ENCODE data around the gene LONRF2.
"Not testable (repeated sequence)": the region's sequence is repeated elsewhere in the genome, so short reads cannot be mapped to it uniquely, and the experiment has no call there.

LONRF2 gene

GRCh38 chr2:100342466-100342865, 20.2 kb upstream of the LONRF2 start:
- not testable (repeated sequence) for H3K4me3 ChIP-seq (ENCODE audit: low read depth in 1 of 5, low read length in 5 of 5); H3K36me3 ChIP-seq (ENCODE audit: control insufficient read depth in 5 of 5, insufficient read depth in 5 of 5, low read length in 5 of 5); H3K9me3 ChIP-seq (ENCODE audit: control insufficient read depth in 5 of 5, low read length in 5 of 5); H3K9ac ChIP-seq (ENCODE audit: low read length in 5 of 5); H3K4me1 ChIP-seq (ENCODE audit: control insufficient read depth in 5 of 5, insufficient read depth in 5 of 5, low read length in 5 of 5); H3K27ac ChIP-seq (ENCODE audit: low read depth, low read length)
- H3K27me3 ChIP-seq (ENCODE audit: control insufficient read depth in 5 of 5, insufficient read depth in 4 of 5, low read length in 5 of 5): peaks cover 0 to 13% (median 4%) of the 10 kb centered on the region in 5 donors

- H3K4me3 ChIP-seq (ENCODE audit: low read depth in 1 of 5, low read length in 5 of 5): no peak overlapping the region
- H3K36me3 ChIP-seq (ENCODE audit: control insufficient read depth in 5 of 5, insufficient read depth in 5 of 5, low read length in 5 of 5): no peaks in the 10 kb centered on the region
- no peaks in the 10 kb centered on the region for H3K4me1 ChIP-seq (ENCODE audit: control insufficient read depth in 5 of 5, insufficient read depth in 5 of 5, low read length in 5 of 5)
- no peaks in the 10 kb centered on the region for H3K9me3 ChIP-seq (ENCODE audit: control insufficient read depth in 5 of 5, low read length in 5 of 5)
- H3K9ac ChIP-seq (ENCODE audit: low read length in 5 of 5): no peak overlapping the region
- H3K27ac ChIP-seq (ENCODE audit: low read depth, low read length): no peak overlapping the region
- peaks cover 0 to 13% (median 4%) of the 10 kb centered on the region in 5 donors for H3K27me3 ChIP-seq (ENCODE audit: control insufficient read depth in 5 of 5, insufficient read depth in 4 of 5, low read length in 5 of 5)
Observed at GRCh38 chr2:100339823-100340222, 17.5 kb upstream of the LONRF2 start.

DNA sequence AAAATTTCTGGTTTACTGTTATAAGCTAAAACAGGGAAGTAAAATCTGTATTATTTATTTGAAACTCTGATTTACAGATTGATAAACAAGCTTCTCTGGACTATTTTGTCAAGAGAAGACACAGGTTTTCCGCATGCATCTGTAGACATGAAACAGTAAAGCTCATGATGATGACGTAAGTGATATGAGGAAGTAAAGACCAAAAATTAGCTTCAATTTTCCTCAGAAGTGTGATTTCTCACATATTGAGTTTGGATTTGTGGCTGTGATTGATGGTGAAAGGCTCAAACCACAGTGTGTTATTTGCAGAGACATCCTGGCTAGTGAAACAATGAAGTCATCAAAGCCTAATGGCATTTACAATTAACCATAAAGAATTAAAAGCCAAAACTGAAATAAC, 12.6 kb upstream of the LONRF2 start:
- Histone ChIP-seq H3K36me3 (ENCODE audit: control insufficient read depth in 5 of 5, insufficient read depth in 5 of 5, low read length in 5 of 5) (no peaks in the 10 kb centered on the region), H3K9ac (ENCODE audit: low read length in 5 of 5) (no peak overlapping the region), H3K4me1 (ENCODE audit: control insufficient read depth in 5 of 5, insufficient read depth in 5 of 5, low read length in 5 of 5) (no peaks in the 10 kb centered on the region), H3K27me3 (ENCODE audit: control insufficient read depth in 5 of 5, insufficient read depth in 4 of 5, low read length in 5 of 5) (peaks cover 0 to 8% (median 2%) of the 10 kb centered on the region in 5 donors), H3K9me3 (ENCODE audit: control insufficient read depth in 5 of 5, low read length in 5 of 5) (no peaks in the 10 kb centered on the region), H3K4me3 (ENCODE audit: low read depth in 1 of 5, low read length in 5 of 5) (no peak overlapping the region), H3K27ac (ENCODE audit: low read depth, low read length) (no peak overlapping the region)

DNA sequence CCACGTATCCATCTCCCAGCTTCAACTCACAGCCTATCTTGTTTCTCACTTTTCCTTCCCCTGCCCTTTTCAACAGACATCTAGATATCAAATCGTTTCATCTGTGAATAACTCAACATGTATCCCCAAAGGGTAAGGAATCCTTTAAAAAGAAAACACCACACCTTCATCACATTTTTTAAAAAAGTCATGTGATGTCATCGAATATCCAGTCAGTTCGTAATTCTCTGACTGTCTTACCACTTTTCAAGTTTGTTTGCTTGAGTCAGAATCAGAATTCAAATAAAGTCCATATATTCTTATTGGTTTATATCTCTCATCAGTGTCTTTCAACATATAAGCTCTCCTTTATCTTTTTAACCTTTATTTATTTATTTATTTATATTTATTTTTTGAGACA, 5.4 kb upstream of the LONRF2 start:
- H3K36me3 ChIP-seq (ENCODE audit: control insufficient read depth in 5 of 5, insufficient read depth in 5 of 5, low read length in 5 of 5): no peaks in the 10 kb centered on the region
- no peaks in the 10 kb centered on the region for H3K9me3 ChIP-seq (ENCODE audit: control insufficient read depth in 5 of 5, low read length in 5 of 5)
- peaks cover 0 to 2% (median 0%) of the 10 kb centered on the region in 5 donors for H3K4me1 ChIP-seq (ENCODE audit: control insufficient read depth in 5 of 5, insufficient read depth in 5 of 5, low read length in 5 of 5)
- H3K27ac ChIP-seq (ENCODE audit: low read depth, low read length): no peak overlapping the region
- H3K4me3 ChIP-seq (ENCODE audit: low read depth in 1 of 5, low read length in 5 of 5): no peak overlapping the region
- peaks cover 0 to 3% (median 0%) of the 10 kb centered on the region in 5 donors for H3K27me3 ChIP-seq (ENCODE audit: control insufficient read depth in 5 of 5, insufficient read depth in 4 of 5, low read length in 5 of 5)
- no peak overlapping the region for H3K9ac ChIP-seq (ENCODE audit: low read length in 5 of 5)

DNA sequence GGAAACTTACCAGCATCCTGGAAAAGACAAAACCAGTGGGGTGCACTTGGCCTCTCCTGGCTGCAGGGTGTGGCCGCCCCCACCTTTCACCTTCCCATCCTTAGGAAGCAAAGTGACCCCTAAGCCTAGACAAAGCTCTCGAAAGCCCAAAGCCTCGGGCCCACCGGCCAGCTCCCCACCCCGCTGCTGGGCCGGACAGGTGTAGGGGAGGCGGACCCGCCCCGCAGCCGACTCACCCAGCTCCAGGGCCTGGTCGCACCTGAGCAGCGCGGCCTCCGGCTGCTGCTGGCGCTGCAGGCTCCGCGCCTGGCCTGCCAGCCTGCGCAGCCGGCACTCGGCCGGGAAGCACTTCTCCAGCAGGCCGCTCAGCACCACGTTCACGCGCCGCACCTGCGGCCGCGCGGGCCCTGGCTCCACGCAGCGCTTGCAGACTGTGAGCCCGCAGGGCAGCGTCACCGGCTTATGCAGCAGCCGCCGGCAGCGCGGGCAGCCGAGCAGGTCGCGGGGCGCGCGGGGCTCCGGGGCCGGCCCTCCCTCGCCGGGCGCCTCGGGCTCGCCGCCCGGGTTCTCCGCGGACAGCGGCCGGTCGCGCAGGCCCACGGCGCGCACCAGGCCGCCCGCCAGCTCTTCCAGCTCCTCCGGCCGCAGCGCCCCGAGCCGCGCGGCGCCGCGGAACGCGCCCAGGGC, 979 bp downstream of the LONRF2 start:
- Histone ChIP-seq H3K27ac (ENCODE audit: low read depth, low read length) (no peak overlapping the region), H3K4me3 (ENCODE audit: low read depth in 1 of 5, low read length in 5 of 5) (peak overlapping the region; percentile 55 to 78 (median 59)), H3K36me3 (ENCODE audit: control insufficient read depth in 5 of 5, insufficient read depth in 5 of 5, low read length in 5 of 5) (no peaks in the 10 kb centered on the region), H3K9me3 (ENCODE audit: control insufficient read depth in 5 of 5, low read length in 5 of 5) (peaks cover 0 to 8% (median 4%) of the 10 kb centered on the region in 5 donors), H3K4me1 (ENCODE audit: control insufficient read depth in 5 of 5, insufficient read depth in 5 of 5, low read length in 5 of 5) (peaks cover 0 to 19% (median 15%) of the 10 kb centered on the region in 5 donors), H3K27me3 (ENCODE audit: control insufficient read depth in 5 of 5, insufficient read depth in 4 of 5, low read length in 5 of 5) (peaks cover 0 to 14% (median 2%) of the 10 kb centered on the region in 5 donors), H3K9ac (ENCODE audit: low read length in 5 of 5) (peak overlapping the region in 1 of 5 donors; percentile 52)

- peaks cover 0 to 19% (median 15%) of the 10 kb centered on the region in 5 donors for H3K4me1 ChIP-seq (ENCODE audit: control insufficient read depth in 5 of 5, insufficient read depth in 5 of 5, low read length in 5 of 5)
- peak overlapping the region in 3 of 5 donors; percentile 57 to 78 (median 70) for H3K4me3 ChIP-seq (ENCODE audit: low read depth in 1 of 5, low read length in 5 of 5)
- peak overlapping the region in 1 of 5 donors; percentile 52 for H3K9ac ChIP-seq (ENCODE audit: low read length in 5 of 5)
- peaks cover 0 to 14% (median 2%) of the 10 kb centered on the region in 5 donors for H3K27me3 ChIP-seq (ENCODE audit: control insufficient read depth in 5 of 5, insufficient read depth in 4 of 5, low read length in 5 of 5)
- H3K36me3 ChIP-seq (ENCODE audit: control insufficient read depth in 5 of 5, insufficient read depth in 5 of 5, low read length in 5 of 5): no peaks in the 10 kb centered on the region
- H3K9me3 ChIP-seq (ENCODE audit: control insufficient read depth in 5 of 5, low read length in 5 of 5): peaks cover 0 to 8% (median 4%) of the 10 kb centered on the region in 5 donors
- no peak overlapping the region for H3K27ac ChIP-seq (ENCODE audit: low read depth, low read length)
Observed at GRCh38 chr2:100320547-100321178, 1.6 kb downstream of the LONRF2 start.

DNA sequence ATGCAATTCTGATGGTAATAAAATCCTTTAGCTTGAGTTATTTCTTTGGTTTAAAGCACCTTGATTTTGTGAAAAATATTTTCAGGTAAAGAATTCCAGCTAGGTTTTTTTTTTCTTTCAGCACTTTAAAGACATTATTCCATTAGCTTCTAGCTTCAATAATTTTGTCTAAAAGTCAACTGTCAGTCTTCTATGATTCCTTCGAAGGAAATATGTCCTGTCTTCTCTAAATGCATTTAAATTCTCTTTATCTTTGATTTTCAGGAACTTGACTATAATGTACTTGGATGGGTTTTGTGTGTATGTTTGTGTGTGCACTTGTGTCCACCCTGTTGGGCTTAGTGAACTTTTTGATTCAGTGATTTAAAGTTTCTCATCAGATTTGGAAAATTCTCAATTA, 4.7 kb downstream of the LONRF2 start:
- H3K36me3 ChIP-seq (ENCODE audit: control insufficient read depth in 5 of 5, insufficient read depth in 5 of 5, low read length in 5 of 5): no peaks in the 10 kb centered on the region
- H3K9me3 ChIP-seq (ENCODE audit: control insufficient read depth in 5 of 5, low read length in 5 of 5): peaks cover 0 to 8% (median 4%) of the 10 kb centered on the region in 5 donors

GRCh38 chr2:100309973-100310719, 12.2 kb downstream of the LONRF2 start:
- Histone ChIP-seq H3K36me3 (ENCODE audit: control insufficient read depth in 5 of 5, insufficient read depth in 5 of 5, low read length in 5 of 5) (no peaks in the 10 kb centered on the region), H3K4me1 (ENCODE audit: control insufficient read depth in 5 of 5, insufficient read depth in 5 of 5, low read length in 5 of 5) (peaks cover 0 to 4% (median 0%) of the 10 kb centered on the region in 5 donors), H3K27me3 (ENCODE audit: control insufficient read depth in 5 of 5, insufficient read depth in 4 of 5, low read length in 5 of 5) (no peaks in the 10 kb centered on the region), H3K4me3 (ENCODE audit: low read depth in 1 of 5, low read length in 5 of 5) (no peak overlapping the region), H3K9ac (ENCODE audit: low read length in 5 of 5) (no peak overlapping the region), H3K9me3 (ENCODE audit: control insufficient read depth in 5 of 5, low read length in 5 of 5) (no peaks in the 10 kb centered on the region), H3K27ac (ENCODE audit: low read depth, low read length) (no peak overlapping the region)

More for the DNA sequence above, 4.7 kb downstream of the LONRF2 start:
- Histone ChIP-seq H3K4me1 (ENCODE audit: control insufficient read depth in 5 of 5, insufficient read depth in 5 of 5, low read length in 5 of 5) (peaks cover 0 to 21% (median 14%) of the 10 kb centered on the region in 5 donors), H3K4me3 (ENCODE audit: low read depth in 1 of 5, low read length in 5 of 5) (no peak overlapping the region), H3K27me3 (ENCODE audit: control insufficient read depth in 5 of 5, insufficient read depth in 4 of 5, low read length in 5 of 5) (peaks cover 0 to 10% (median 2%) of the 10 kb centered on the region in 5 donors), H3K27ac (ENCODE audit: low read depth, low read length) (no peak overlapping the region), H3K9ac (ENCODE audit: low read length in 5 of 5) (no peak overlapping the region)

GRCh38 chr2:100309311-100309710, 13.0 kb downstream of the LONRF2 start:
- Histone ChIP-seq H3K4me1 (ENCODE audit: control insufficient read depth in 5 of 5, insufficient read depth in 5 of 5, low read length in 5 of 5) (no peaks in the 10 kb centered on the region), H3K4me3 (ENCODE audit: low read depth in 1 of 5, low read length in 5 of 5) (no peak overlapping the region), H3K9ac (ENCODE audit: low read length in 5 of 5) (no peak overlapping the region), H3K27me3 (ENCODE audit: control insufficient read depth in 5 of 5, insufficient read depth in 4 of 5, low read length in 5 of 5) (no peaks in the 10 kb centered on the region), H3K36me3 (ENCODE audit: control insufficient read depth in 5 of 5, insufficient read depth in 5 of 5, low read length in 5 of 5) (no peaks in the 10 kb centered on the region), H3K9me3 (ENCODE audit: control insufficient read depth in 5 of 5, low read length in 5 of 5) (peaks cover 0 to under 1% (median 0%) of the 10 kb centered on the region in 5 donors), H3K27ac (ENCODE audit: low read depth, low read length) (no peak overlapping the region)

DNA sequence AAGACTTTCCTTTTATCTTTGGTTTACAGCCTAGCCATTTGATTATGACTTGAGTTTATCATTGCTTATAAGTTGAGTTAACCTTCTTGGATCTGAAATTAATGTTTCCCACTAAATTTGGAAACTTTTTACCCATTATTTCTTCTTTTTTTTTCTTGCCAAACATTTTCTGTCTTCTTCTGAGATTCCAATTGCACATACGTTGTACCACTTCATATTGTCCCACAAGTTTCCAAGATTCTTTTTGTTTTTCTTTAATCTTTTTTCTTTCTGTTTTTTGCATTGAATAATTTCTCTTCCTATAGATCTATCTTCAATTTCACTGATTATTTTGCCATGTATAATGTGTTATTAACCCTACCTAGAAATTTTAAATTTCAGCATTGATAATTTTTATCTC, 18.6 kb downstream of the LONRF2 start:
- Histone ChIP-seq H3K36me3 (ENCODE audit: control insufficient read depth in 5 of 5, insufficient read depth in 5 of 5, low read length in 5 of 5) (peaks cover 0 to 9% (median under 1%) of the 10 kb centered on the region in 5 donors), H3K4me3 (ENCODE audit: low read depth in 1 of 5, low read length in 5 of 5) (no peak overlapping the region), H3K27ac (ENCODE audit: low read depth, low read length) (no peak overlapping the region), H3K9me3 (ENCODE audit: control insufficient read depth in 5 of 5, low read length in 5 of 5) (peaks cover 0 to 4% (median 0%) of the 10 kb centered on the region in 5 donors), H3K9ac (ENCODE audit: low read length in 5 of 5) (no peak overlapping the region), H3K4me1 (ENCODE audit: control insufficient read depth in 5 of 5, insufficient read depth in 5 of 5, low read length in 5 of 5) (no peaks in the 10 kb centered on the region), H3K27me3 (ENCODE audit: control insufficient read depth in 5 of 5, insufficient read depth in 4 of 5, low read length in 5 of 5) (no peaks in the 10 kb centered on the region)

All from subcutaneous abdominal adipose tissue (tissue), 5 donors.